B cell (primary cell): ENCODE measurements around the gene NAT8. TPM values are rescaled to one million over a fixed set of nuclear protein-coding genes. Genes with fewer than 3 reads are reported as not detected.
"Not testable (repeated sequence)": the region's sequence is repeated elsewhere in the genome, so short reads cannot be mapped to it uniquely, and the experiment has no call there.

Source experiments
- ATAC-seq: fragments of 200-7000 bp; cut with Tn5 transposase; one replicate; pipeline ENCODE4 v1.10.0; 2021; ENCODE audit warnings: low read depth, mild to moderate bottlenecking, moderate number of reproducible peaks, moderate library complexity
- CTCF ChIA-PET: fragments of 350-600 bp; sonication (Branson Sonifier 250); formaldehyde crosslinking; loops from one replicate; lab custom pipeline; 2021; ENCODE audit warnings: antibody characterized with exemption, inconsistent platforms; lab: Charles Lee
- POLR2A ChIA-PET: fragments of 350-600 bp; sonication (Branson Sonifier 250); formaldehyde crosslinking; loops from one replicate; lab custom pipeline; 2021; ENCODE audit warnings: antibody characterized with exemption; lab: Charles Lee
- DNase-seq: peaks from one replicate; pipeline ENCODE4 v3.0.0; 2013
- H2AFZ ChIP-seq: 2 replicates; pipeline ENCODE4 v1.6.1; 2012; ENCODE audit warnings: mild to moderate bottlenecking, low read depth, low read length; ENCODE audit not compliant: insufficient read depth, poor library complexity, severe bottlenecking
- H3K27ac ChIP-seq, 2 donors: 1 replicate in 1 of 2; 2 replicates in 1 of 2; pipeline ENCODE4 v1.5.1; 2012 to 2013; ENCODE audit warnings: low read length in 2 of 2, mild to moderate bottlenecking in 2 of 2, moderate library complexity in 1 of 2
- H3K27me3 ChIP-seq, 4 experiments: fragments of 200-600 bp in 1 of 4; sonication (generic) in 1 of 4; replicated peaks in 1 of 4; 1 replicate in 2 of 4; 2 replicates in 2 of 4; pipeline versions ENCODE4 v1.6.1 to v1.7.0; 2013 to 2016; ENCODE audit warnings: low read length in 3 of 4, mild to moderate bottlenecking in 2 of 4, mixed read lengths in 1 of 4, moderate library complexity in 1 of 4; ENCODE audit not compliant: insufficient read depth in 4 of 4, control insufficient read depth in 3 of 4; ENCODE audit errors: control extremely low read depth in 1 of 4
- H3K36me3 ChIP-seq, 2 experiments: replicated peaks in 1 of 2; 1 replicate in 1 of 2; 2 replicates in 1 of 2; pipeline versions ENCODE4 v1.6.1 to v1.7.1; 2013; ENCODE audit warnings: low read length in 1 of 2; ENCODE audit not compliant: insufficient read depth in 2 of 2, control insufficient read depth in 1 of 2; ENCODE audit errors: control extremely low read depth in 1 of 2, extremely low read depth in 1 of 2
- H3K4me1 ChIP-seq, 2 donors: fragments of 200-600 bp in 1 of 2; sonication (generic) in 1 of 2; 1 replicate in 1 of 2; 2 replicates in 1 of 2; pipeline versions ENCODE4 v1.5.1 to v1.6.1; 2013 to 2017; ENCODE audit warnings: low read length in 2 of 2; ENCODE audit not compliant: control insufficient read depth in 2 of 2, insufficient read depth in 2 of 2
- H3K4me2 ChIP-seq: replicated peaks from 2 replicates; pipeline ENCODE3; 2012; ENCODE audit warnings: mild to moderate bottlenecking, low read depth, low read length; ENCODE audit not compliant: poor library complexity, severe bottlenecking
- H3K4me3 ChIP-seq, 5 experiments: fragments of 200-600 bp in 1 of 5; sonication (generic) in 1 of 5; 1 replicate in 3 of 5; 2 replicates in 2 of 5; pipeline versions ENCODE4 v1.5.1 to v1.7.0; 2011 to 2016; ENCODE audit warnings: low read length in 4 of 5, mild to moderate bottlenecking in 4 of 5, low read depth in 2 of 5, control low read depth in 1 of 5, moderate library complexity in 1 of 5; ENCODE audit not compliant: insufficient read depth in 1 of 5; ENCODE audit errors: control extremely low read depth in 1 of 5, extremely low read depth in 1 of 5
- H3K79me2 ChIP-seq: fragments of 200-600 bp; sonication (generic); one replicate; pipeline ENCODE4 v1.6.0; 2016; ENCODE audit warnings: low read length; ENCODE audit not compliant: control insufficient read depth, insufficient read depth
- H3K9ac ChIP-seq: fragments of 200-600 bp; sonication (generic); 2 replicates; pipeline ENCODE4 v1.6.1; 2017; ENCODE audit warnings: mild to moderate bottlenecking, low read length, moderate library complexity
- H3K9me3 ChIP-seq, 3 donors: one replicate each; pipeline versions ENCODE4 v1.6.1 to v1.7.1; 2013; ENCODE audit warnings: low read length in 2 of 3; ENCODE audit not compliant: control insufficient read depth in 2 of 3, insufficient read depth in 1 of 3; ENCODE audit errors: control extremely low read depth in 1 of 3
- H4K20me1 ChIP-seq: 2 replicates; pipeline ENCODE4 v1.6.0; 2012; ENCODE audit warnings: mild to moderate bottlenecking, low read length; ENCODE audit not compliant: insufficient read depth, control insufficient read depth, poor library complexity, severe bottlenecking
- H3K27ac Mint-ChIP-seq: one replicate; pipeline ENCODE4 v1.8.0; 2021; ENCODE audit warnings: mixed read lengths
- H3K27me3 Mint-ChIP-seq: one replicate; pipeline ENCODE4 v1.8.0; 2021; ENCODE audit warnings: mixed read lengths
- H3K4me1 Mint-ChIP-seq: one replicate; pipeline ENCODE4 v1.8.0; 2021; ENCODE audit warnings: mixed read lengths
- H3K4me3 Mint-ChIP-seq: one replicate; pipeline ENCODE4 v1.8.0; 2021; ENCODE audit warnings: mixed read lengths
- H3K9me3 Mint-ChIP-seq: one replicate; pipeline ENCODE4 v1.8.0; 2022; ENCODE audit warnings: mixed read lengths; ENCODE audit not compliant: insufficient read depth
- CTCF ChIP-seq: fragments of 200-600 bp; IDR thresholded peaks from one replicate; pipeline ENCODE4 v1.8.0; 2022; ENCODE audit warnings: antibody characterized with exemption, mild to moderate bottlenecking
- EZH2 ChIP-seq: IDR thresholded peaks from 2 replicates; pipeline ENCODE4 v1.6.1; 2012; ENCODE audit warnings: borderline replicate concordance, low read depth, mild to moderate bottlenecking, moderate library complexity, low read length; ENCODE audit not compliant: insufficient read depth, poor library complexity, severe bottlenecking
- WGBS: methylation state at CpG from one replicate; pipeline ENCODE4 v1.1.5; 2013; ENCODE audit warnings: missing lambda C conversion rate; ENCODE audit not compliant: insufficient coverage; 5-methylcytosine and 5-hydroxymethylcytosine counted together
- intact Hi-C: fragments of 100-400 bp; cut with micrococcal nuclease; formaldehyde crosslinking; loops from one replicate; pipeline ENCODE4 v1.10.0; 2022
- polyA plus RNA-seq: library from polyadenylated mRNA; depleted of rRNA; stranded (reverse); fragments of >200 nt; gene quantifications from 2 replicates; pipeline ENCODE4 v1.2.3, GENCODE V29; 2012
- total RNA-seq, 2 donors: library from RNA; stranded (reverse); fragments of 120-200 nt in 1 of 2; gene quantifications; 1 replicate in 1 of 2; 2 replicates in 1 of 2; pipeline versions ENCODE4 v1.2.3 to v1.2.4, GENCODE V29; 2013 to 2022

The NAT8 gene
- total and polyA plus RNA-seq, 2 donors (not counting 1 experiment from before 2014, with no cell fraction given): not detected

GRCh38 chr2:73685764-73686438 is 43.7 kb upstream of the NAT8 start:
- H3K4me1 ChIP-seq: no peaks in the 10 kb centered on the region
- H3K36me3 ChIP-seq: no peaks in the 10 kb centered on the region
- H3K27me3 ChIP-seq: no peaks in the 10 kb centered on the region
- H4K20me1 ChIP-seq: no peaks in the 10 kb centered on the region
- no peak overlapping the region for H3K9ac ChIP-seq
- H3K4me3 Mint-ChIP-seq: no peak overlapping the region
- H2AFZ ChIP-seq: no peak overlapping the region
- ChIA-PET POLR2A (no interaction called here), CTCF (no interaction called here)
- no peak overlapping the region for H3K27ac ChIP-seq
- 90% methylated on average over 3 of the region's 4 CpGs for WGBS
- DNase-seq (no peak), ATAC-seq (no peak)
- no peaks in the 10 kb centered on the region for H3K79me2 ChIP-seq
- H3K27me3 Mint-ChIP-seq: peaks cover 21% of the 10 kb centered on the region
- no peak overlapping the region for H3K27ac Mint-ChIP-seq
- intact Hi-C loops: no loop called here
- peaks cover 0 to 4% (median 0%) of the 10 kb centered on the region in 3 donors for H3K9me3 ChIP-seq
- peaks cover 4% of the 10 kb centered on the region for H3K9me3 Mint-ChIP-seq
- H3K4me3 ChIP-seq: no peak overlapping the region
- H3K4me2 ChIP-seq: no peak overlapping the region
- no peaks in the 10 kb centered on the region for H3K4me1 Mint-ChIP-seq
- TF ChIP-seq CTCF (no peak), EZH2 (no peak)

- H3K36me3 ChIP-seq, ATAC-seq, H3K27ac Mint-ChIP-seq, H3K9me3 Mint-ChIP-seq, H3K4me1 Mint-ChIP-seq, H3K4me1 ChIP-seq, H3K4me3 Mint-ChIP-seq, DNase-seq, H3K79me2 ChIP-seq, H3K9ac ChIP-seq, H2AFZ ChIP-seq, H3K4me3 ChIP-seq, H3K27me3 ChIP-seq, H3K4me2 ChIP-seq, H3K9me3 ChIP-seq, CTCF ChIA-PET, H3K27ac ChIP-seq, POLR2A ChIA-PET, intact Hi-C loops, H4K20me1 ChIP-seq: not testable (repeated sequence)
- WGBS: 100% methylated on average over 2 of the region's 9 CpGs
- H3K27me3 Mint-ChIP-seq: peaks cover 21% of the 10 kb centered on the region
These were observed 42.7 kb upstream of the NAT8 start for GRCh38 chr2:73684905-73685304.

- H3K27me3 ChIP-seq, H3K36me3 ChIP-seq, intact Hi-C loops, H2AFZ ChIP-seq, H3K9me3 ChIP-seq, DNase-seq, H3K4me1 ChIP-seq, H4K20me1 ChIP-seq, POLR2A ChIA-PET, H3K4me2 ChIP-seq, H3K4me3 Mint-ChIP-seq, H3K9me3 Mint-ChIP-seq, H3K27ac ChIP-seq, H3K9ac ChIP-seq, H3K4me3 ChIP-seq, ATAC-seq, CTCF ChIA-PET, H3K27ac Mint-ChIP-seq, H3K79me2 ChIP-seq, H3K4me1 Mint-ChIP-seq: not testable (repeated sequence)
- WGBS: no CpG with 5 or more reads among the region's 1 CpG
- H3K27me3 Mint-ChIP-seq: peaks cover 21% of the 10 kb centered on the region
These were observed 42.1 kb upstream of the NAT8 start for GRCh38 chr2:73684325-73684724.
